ENCODE results near the gene GINS1. TPM values are rescaled to one million over a fixed set of nuclear protein-coding genes. Genes with fewer than 3 reads are reported as not detected.

GINS1 gene
- 7.3 TPM for total RNA-seq

DNA sequence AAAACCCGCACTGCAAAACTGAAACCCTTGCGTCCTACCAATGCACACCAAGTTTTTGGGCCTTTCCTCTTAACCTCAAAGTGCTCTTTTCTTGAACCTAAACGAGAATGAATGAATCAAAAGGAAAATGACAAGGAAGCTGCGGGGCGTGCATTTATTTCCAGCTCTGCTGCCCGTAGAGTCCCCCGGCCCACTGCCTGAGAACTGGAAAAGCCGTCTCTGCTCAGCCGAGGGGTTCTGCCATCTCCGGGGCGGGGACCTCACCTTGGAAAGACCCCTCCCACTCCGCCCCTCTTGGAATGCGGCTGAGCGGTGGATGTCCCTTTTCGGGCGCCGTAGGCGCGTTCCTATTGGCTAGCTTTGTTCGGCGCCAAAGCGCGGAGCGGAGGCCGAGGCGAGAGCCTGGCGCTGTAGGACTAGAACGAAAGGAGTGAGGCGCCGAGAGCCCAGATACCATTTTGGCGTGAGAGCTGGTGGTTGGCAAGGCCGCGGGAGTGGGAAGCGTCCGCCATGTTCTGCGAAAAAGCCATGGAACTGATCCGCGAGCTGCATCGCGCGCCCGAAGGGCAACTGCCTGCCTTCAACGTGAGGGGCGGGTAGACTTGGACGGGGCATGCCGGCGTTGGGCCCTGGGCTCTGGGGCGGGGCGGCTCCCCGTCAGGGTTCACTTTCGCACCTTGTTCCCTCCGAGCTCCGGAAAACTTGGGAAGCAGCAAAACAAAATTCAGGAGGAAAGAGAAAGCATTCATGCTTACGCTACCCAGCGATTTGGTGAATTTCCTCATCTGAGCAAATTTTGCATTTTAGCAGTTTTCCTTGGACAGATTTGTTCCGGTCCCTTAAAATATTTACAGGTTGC is at the start of gene GINS1:
Gene GINS1, plus strand, starts transcription at position 363 of the 859 bp plus-strand sequence. Its CDS starts 148 bp downstream, at position 511.
- DNase-seq, result peak; percentile 58

GRCh38 chr20:25360631-25361286 is 46.7 kb upstream of the GINS1 start:
- DNase-seq, result no peak

GRCh38 chr20:25361287-25361683 is 46.2 kb upstream of the GINS1 start:
- DNase-seq, result no peak

DNA sequence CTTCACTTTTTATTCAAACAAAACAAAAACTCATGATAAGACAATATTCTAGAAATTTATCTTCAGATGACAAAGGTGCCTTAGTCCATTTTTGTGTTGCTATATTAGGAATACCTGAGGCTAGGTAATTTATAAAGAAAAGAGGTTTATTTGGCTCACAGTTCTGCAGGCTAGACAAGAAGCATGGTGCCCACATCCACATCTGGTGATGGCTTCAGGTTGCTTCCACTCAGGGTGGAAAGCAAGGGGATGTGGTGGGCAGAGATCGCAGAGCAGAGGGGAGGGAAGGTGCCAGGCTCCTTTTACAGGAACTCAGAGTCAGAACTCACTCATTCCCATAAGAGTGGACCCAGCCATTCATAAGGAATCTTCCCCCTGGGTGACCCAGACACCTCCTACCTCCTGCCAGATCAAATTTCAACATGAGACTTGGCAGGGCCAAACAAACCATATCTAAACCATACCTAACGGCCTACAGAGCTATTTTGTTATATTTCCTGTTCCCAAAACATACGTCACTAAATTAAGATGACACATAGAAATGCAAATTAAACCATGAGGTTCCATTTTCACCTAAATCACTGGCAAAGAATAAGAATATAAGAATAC is 43.2 kb upstream of the GINS1 start:
- DNase-seq, result no peak

DNA sequence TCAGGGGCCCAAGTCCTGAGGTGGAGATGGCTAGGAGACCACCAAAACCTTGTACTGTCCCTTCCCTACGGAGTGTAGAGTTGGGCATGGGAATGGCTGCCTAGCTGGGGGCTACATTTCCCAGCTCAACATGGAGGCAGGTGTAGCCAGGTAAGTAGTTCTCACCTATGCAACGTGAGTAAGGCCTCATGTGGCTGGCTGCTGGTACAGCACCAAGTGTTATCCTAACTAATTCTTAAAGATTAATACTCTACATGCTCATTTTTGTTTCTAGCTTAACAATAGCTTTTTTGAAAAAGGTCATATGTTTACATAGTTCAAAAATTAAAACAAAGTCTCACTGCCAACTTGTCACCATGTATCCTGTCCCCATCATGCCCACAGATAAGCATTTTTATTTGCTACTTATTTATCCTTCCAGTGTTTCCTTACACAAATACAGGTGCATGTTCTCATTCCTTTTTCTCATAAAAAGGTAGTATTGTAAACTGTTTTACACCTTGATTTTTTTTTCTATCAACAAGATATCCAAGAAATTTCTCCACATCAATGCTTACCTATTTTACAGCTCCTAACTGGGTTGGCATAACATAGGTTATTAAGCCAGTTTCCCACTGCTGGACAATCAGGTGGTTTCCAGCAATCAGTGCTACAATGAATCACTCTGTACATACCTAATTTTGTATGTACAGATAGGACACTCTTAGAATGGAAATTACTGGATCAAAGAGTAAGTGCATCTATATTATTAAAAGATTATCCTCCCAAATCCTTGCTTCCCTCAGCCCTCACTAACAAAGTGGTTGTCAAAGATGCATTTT is 42.4 kb upstream of the GINS1 start:
- DNase-seq, result no peak

DNA sequence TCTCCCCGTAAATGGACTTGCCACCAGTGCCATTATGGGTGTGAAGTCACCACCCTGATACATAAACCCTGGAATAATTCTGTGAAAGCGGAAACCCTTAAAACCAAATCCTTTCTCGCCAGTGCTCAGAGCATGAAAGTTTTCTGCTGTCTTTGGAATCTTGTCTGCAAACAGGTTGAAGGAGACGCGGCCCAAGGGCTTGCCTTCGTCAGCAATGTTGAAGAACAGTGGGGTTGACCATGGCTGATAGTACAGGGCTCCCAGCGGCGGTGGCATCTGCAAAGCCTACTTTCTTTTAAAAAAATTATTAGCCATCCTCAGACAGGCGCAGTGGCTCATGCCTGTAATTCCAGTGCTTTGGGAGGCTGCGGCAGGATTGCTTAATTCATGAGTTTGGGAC is 38.9 kb upstream of the GINS1 start:
- no peak for DNase-seq

- DNase-seq, result no peak
Observed at GRCh38 chr20:25368976-25369375, 38.5 kb upstream of the GINS1 start.

- no peak for DNase-seq
Observed at GRCh38 chr20:25369529-25369928, 37.9 kb upstream of the GINS1 start.

- DNase-seq, result no peak
Observed at GRCh38 chr20:25369971-25370370, 37.5 kb upstream of the GINS1 start.

DNA sequence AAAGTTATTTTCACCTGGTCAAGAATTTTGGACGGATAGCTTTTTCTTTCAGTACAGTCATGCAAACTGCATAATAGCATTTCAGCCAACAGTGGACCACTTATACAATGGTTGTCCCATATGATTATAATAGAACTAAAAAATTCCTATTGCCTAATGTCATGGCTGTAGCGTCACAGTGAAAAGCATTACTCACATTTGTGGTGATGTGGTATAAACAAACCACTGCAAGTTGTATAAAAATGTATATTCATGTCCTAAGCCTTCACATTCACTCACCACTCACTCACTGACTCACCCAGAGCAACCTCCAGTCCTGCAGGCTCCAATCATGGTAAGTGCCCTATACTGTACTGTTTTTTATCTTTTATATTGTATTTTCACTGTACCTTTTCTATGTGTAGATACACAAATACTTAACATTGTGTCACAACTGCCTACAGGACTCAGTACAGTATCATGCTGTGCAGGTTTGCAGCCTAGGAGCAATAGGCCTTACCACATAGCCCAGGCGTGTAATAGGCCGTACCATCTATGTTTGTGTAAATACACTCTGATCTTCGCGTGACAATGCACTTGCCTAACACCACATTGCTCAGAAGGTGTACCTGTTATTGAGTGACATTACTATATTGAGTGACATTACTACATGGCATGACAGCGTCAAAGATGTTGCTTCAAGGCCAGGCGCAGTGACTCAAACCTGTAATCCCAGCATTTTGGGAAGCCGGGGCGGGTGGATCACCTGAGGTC is 34.7 kb upstream of the GINS1 start:
- no peak for DNase-seq

DNA sequence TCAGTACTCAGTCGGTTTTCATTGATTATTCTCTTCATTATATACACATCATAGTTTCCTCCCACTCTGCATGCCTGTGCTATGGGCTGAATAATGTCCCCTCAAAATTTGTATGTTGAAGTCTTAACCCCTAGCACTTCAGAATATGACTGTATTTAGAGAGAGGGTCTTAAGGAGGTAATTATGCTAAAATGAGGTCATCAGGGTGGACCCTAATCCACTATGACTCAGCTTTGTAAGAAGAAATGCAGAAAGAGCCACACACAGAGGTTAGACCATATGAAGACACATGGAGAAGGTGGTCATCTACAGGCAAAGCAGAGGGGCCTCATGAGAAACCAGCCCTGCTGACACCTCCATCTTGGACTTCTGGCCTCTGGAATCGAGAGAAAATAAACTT is 32.6 kb upstream of the GINS1 start:
- DNase-seq, result no peak

- no peak for DNase-seq
Observed at GRCh38 chr20:25376236-25376635, 31.2 kb upstream of the GINS1 start.

DNA sequence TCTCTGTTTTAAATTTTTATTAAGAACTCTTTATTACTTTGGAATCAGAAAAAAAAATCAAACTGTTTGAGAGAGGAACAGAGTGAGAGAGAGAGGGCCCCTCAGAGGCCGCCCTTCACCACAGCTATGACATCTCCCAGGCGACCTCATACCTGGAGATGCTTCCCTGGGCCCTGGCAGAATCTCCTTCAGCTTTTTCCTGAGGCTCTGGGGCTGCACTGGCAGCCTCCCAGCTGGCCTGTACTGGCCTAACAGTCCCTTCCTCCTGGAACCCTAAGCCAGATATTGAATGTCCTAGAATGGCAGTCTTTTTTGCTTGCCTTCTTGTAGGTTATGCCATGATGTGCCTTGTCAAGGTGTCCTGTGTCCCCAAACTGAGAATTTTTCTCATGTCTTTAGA is 30.6 kb upstream of the GINS1 start:
- DNase-seq, result no peak

GRCh38 chr20:25378189-25378883 is 29.1 kb upstream of the GINS1 start:
- DNase-seq, result no peak

DNA sequence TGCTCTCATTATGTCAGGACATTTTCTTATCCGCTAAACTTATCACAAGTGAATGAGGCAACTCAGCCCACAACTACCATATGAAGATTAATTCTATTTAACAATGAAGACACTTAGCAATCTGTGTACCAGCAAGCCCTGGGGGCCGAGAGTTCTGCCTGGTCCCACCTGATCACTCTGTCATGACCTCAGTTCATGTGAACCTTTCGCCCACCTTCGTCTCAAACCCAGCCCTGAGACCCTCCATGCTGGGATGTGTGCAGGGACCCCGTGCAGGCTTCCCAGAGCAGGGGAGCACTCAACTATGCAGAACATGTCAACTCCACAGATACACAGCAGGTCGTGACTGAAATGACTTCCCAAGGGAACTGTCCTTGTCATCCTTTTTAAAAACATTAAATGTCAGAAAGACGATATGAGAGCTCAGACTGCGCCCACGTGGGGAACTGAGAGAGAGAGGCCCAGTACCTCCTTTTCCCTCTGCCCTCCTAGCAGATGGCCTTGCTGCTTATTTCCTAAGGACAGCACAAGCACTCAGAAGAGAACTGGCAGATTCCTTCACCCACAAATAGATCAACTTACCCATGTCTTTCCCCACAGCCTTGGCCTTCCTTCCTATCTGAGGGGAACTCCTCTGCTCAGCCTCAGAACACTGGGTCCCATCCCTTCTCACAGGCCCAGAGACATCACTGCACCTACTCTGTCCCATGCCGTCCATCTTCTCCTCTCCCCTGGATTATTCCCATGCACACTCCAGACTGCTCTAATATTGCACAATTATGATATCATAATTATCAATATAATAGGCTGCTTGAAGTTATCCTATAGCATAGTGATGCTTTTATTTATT is 28.4 kb upstream of the GINS1 start:
- DNase-seq, result no peak

DNA sequence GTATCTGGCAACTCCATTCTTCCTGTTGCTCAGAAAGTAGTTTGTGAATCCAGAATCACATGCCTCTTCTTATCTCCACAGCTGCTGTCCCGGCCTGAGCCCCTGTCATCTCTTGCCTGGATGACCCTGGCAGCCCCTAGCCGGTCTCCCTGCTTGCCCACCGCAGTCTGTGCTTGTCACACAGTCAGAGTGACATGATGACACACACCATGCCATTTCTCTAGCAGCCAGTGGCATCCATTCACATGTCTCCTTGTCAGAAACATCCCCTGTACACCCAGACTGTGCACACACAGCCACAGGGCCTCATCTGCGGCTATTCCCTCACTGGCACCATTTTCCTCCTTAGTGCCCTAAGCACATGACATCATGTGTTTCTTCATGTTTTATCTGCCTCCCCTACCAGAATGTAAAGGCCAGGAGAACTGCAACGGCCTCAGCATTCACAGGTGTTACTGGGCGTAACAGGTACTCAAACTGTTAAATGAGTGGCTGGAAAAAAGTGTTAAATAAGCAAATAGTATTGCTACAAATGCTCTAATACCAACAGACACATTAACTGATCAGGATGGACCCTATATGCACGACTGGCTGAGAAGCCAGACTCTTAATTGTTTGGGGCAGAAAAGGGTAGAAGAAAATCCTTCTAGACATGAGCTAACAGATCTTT is 26.4 kb upstream of the GINS1 start:
- DNase-seq, result no peak

DNA sequence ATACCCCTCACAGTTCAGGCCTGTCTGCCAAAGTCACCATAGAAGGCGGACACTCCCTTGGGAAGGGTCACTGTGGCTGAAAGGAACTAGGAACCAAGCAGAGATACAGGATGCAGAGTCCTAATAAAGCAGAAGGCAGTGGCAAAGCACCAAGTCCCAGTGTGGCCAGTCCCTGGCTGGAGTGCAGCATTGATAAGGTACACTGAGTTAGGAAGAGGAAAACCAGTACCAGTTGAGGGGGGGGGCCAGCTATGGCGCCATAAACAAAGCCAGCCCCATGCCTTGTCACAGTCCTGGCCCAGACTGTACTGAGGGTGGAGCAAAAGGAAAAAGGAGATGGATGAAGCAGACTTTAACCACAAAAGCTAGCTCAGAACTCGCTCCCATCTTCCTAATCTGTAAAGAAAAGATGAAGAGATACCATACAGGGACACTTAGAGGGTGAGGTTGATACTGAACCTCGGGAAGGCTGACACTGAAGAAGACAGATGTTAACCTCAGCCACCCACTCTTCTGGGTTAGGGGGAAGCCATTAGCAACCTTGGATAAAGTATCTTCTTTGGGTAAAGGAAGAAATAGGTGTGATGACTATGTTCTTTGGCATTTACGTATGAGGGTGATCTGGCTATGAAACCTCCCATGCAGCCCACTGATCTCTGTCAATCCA is 24.6 kb upstream of the GINS1 start:
- no peak for DNase-seq

GRCh38 chr20:25389401-25389857 is 18.0 kb upstream of the GINS1 start:
- peak; percentile 29 for DNase-seq
